Measurements from ENCODE around the gene FBLN2.

- TF ChIP-seq POLR2A (IDR thresholded peaks at IDR 0.05), result no peak
- no peak for TF ChIP-seq CTCF (IDR thresholded peaks at IDR 0.05)
Measured at GRCh38 chr3:13525827-13526625, 22.9 kb upstream of the FBLN2 start.
